ENCODE data around the gene ACAN.

The ACAN gene

DNA sequence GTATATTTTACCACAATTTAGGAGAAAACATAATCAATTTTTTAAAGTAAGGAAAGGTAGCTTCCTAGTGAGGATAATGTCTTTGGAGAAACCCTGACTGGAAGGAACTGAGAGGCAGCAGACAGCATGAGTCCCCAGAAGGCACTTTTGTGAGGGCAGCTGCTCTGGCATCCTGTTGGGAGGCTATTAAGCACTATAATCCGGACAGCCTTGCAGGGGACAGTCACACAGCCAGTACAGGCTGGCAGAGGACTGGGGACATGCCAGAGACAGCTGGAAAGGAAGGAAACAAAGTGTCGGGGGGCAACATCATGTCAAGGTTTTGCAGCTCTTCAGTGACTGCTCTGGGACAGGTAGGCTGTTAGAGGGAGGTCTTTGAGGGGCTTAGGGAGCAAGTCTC, 15.7 kb downstream of the ACAN start:
- no peaks in the 10 kb centered on the region for H3K4me1 Mint-ChIP-seq (ENCODE audit: low read depth)
- H3K9me3 Mint-ChIP-seq = no peaks in the 10 kb centered on the region
- H3K36me3 Mint-ChIP-seq (ENCODE audit: low read depth) = no peaks in the 10 kb centered on the region
- H3K27me3 Mint-ChIP-seq = peaks cover 17% of the 10 kb centered on the region
- H3K27ac Mint-ChIP-seq = no peak overlapping the region
- no peak overlapping the region for H3K4me3 Mint-ChIP-seq

DNA sequence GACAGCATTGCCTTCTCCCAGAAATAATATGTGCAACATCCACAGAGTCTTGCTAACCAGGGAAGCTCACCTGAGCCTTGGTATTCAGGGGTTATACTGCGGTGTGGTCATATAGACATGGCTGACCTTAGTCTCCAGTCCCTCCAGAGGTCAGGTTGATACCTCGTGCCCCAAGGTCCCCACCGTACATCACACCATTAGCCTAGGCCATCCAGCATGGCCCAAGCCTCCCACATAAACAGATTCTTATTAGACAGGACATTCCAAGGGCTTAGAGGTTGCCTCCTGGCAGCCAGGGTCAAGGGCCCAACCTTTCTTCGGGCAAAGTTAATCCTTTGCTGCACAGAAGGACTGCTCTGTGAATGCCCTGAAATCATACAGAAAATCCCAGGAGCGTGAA, 18.8 kb downstream of the ACAN start:
- no peaks in the 10 kb centered on the region for H3K9me3 Mint-ChIP-seq
- no peak overlapping the region for H3K4me3 Mint-ChIP-seq
- no peaks in the 10 kb centered on the region for H3K4me1 Mint-ChIP-seq (ENCODE audit: low read depth)
- H3K27ac Mint-ChIP-seq = no peak overlapping the region
- peaks cover 20% of the 10 kb centered on the region for H3K27me3 Mint-ChIP-seq
- no peaks in the 10 kb centered on the region for H3K36me3 Mint-ChIP-seq (ENCODE audit: low read depth)

DNA sequence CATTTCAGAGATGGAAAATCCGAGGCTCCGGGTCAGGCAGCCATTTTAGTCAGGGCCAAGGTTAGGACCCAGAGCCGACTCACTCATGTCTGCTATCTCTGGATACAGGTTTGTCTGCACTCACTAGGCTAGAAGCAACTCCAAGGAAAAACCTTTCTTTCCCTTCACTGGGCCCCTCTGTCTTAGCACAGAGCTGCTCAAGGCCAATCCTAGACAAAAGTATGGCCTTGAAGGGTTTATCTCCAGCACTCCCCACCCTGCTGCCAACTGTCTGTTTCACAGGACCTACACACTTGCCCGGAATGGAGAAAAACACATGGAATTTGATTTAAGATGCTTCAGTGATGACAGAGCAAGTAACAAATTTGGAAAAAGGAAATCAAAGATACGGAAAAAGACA, 25.6 kb downstream of the ACAN start:
- H3K4me3 Mint-ChIP-seq = no peak overlapping the region

DNA sequence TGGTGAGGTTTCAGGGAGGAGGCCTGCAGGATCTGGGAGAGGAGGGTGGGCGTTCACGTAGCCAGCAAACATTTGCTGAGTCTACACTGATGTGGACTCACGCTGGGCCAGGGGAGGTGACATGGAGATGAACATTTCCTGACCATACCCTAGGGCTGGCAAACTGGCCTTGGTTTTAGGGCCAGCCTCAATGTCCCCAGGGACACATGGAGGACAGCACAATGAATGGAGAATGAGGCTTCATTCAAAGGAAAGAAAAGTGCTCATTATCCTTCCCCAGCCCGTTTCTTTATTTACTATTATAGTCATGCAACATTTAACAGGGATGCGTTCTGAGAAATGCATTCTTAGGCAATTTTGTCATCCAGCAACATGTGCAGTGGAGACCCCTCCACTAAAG, 26.8 kb downstream of the ACAN start:
- H3K27me3 Mint-ChIP-seq = peaks cover 4% of the 10 kb centered on the region
- H3K27ac Mint-ChIP-seq = no peak overlapping the region
- peaks cover 9% of the 10 kb centered on the region for H3K4me1 Mint-ChIP-seq (ENCODE audit: low read depth)
- H3K4me3 Mint-ChIP-seq = no peak overlapping the region
- H3K36me3 Mint-ChIP-seq (ENCODE audit: low read depth) = no peaks in the 10 kb centered on the region
- H3K9me3 Mint-ChIP-seq = no peaks in the 10 kb centered on the region

More for the DNA sequence above, 25.6 kb downstream of the ACAN start:
- Mint-ChIP-seq H3K27me3 (peaks cover 7% of the 10 kb centered on the region), H3K9me3 (no peaks in the 10 kb centered on the region), H3K36me3 (ENCODE audit: low read depth) (no peaks in the 10 kb centered on the region), H3K27ac (peak overlapping the region; percentile 9), H3K4me1 (ENCODE audit: low read depth) (peaks cover 1% of the 10 kb centered on the region)

DNA sequence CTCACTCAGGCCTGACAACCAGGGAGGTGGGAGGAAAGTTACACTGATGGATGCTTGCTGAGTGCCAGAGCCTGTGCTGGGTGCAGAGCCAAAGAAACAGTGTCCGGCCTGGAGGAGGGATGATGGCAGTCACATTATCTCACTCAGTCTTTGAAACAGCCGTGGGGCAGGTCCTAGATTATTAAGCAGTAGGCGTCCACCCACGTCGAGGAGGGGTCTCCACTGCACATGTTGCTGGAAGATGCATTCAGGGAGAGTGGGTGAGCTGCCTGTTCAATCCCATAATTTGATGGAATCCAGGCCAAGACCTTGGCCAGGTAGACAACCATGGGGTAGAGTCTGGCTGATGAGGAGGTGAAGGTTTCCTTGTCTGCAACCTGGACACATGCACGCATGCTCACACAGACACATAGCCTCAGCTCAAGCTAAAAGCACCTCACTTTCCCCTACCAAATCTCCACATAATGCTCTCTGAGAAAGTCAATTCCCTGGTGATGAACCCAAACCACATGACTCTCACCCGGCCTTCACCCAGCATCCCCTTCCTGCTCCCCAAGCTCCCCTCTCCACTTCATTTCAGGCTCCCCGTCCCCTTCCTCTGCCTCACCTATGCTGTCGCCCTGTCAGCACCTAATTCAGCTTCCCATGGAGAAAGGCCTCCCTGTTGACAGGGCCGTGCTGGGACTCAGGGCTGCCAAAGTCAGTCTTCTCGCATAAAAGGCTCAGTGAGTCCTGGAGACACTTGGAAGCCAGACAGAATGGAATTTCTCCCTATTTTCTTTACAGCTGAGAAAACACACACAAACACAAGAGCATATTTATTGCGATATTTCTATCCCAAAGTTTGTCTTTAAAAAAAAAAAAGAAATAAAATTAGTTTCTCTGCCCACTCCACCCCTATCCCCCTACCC, 29.8 kb downstream of the ACAN start:
- Mint-ChIP-seq H3K9me3 (no peaks in the 10 kb centered on the region), H3K4me1 (ENCODE audit: low read depth) (peaks cover 9% of the 10 kb centered on the region), H3K27ac (peak overlapping the region; percentile 34), H3K36me3 (ENCODE audit: low read depth) (no peaks in the 10 kb centered on the region), H3K4me3 (no peak overlapping the region), H3K27me3 (no peaks in the 10 kb centered on the region)

DNA sequence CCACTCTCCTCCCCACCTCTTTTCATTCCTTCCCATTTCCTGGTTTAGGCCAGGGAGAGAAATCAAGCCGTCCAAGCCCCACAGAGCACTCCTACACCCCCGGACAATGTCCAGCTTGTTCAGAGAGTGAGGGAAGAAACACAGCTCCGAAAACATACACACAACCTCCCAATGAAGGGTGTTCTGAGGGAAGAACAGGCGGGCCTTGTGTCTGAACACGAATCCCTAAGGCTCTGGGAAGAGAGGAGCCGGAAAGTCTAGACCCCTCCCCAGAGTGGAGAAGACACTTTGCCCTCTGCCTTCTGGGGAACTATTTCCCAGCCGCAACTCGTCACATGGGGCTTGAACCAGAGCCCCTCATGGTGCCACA, 30.5 kb downstream of the ACAN start:
- Mint-ChIP-seq H3K36me3 (ENCODE audit: low read depth) (no peaks in the 10 kb centered on the region), H3K4me1 (ENCODE audit: low read depth) (peaks cover 9% of the 10 kb centered on the region), H3K4me3 (no peak overlapping the region), H3K9me3 (no peaks in the 10 kb centered on the region), H3K27me3 (no peaks in the 10 kb centered on the region), H3K27ac (no peak overlapping the region)

DNA sequence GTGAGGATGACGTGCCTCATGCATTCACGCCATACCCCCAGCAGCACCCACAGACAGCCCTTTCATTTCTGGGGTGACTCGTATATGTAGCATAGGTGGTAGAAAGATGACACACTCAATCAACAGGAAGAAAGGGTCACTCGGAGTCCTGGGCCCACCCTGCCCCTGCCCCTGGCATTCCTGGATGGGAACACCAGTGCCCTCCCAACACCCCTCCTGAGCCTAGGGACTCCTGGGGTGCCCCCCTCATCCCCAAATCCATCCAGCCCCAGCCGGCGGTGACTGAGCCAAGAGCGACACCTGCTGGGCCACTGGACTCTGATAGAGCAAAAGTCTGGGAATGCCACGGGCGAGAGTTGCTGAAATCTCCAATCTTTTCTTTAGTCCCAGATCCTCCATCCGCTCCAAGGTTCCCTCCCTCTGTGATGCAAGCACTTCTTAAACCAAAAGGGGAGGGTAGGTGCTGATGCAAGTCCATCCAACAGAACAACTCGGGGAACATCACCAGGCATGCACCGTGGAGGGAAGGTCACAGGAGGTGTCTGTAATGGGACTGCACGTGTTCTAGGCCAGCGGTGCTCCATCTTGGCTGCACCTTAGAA, 31.1 kb downstream of the ACAN start:
- H3K4me1 Mint-ChIP-seq (ENCODE audit: low read depth) = peaks cover 9% of the 10 kb centered on the region

DNA sequence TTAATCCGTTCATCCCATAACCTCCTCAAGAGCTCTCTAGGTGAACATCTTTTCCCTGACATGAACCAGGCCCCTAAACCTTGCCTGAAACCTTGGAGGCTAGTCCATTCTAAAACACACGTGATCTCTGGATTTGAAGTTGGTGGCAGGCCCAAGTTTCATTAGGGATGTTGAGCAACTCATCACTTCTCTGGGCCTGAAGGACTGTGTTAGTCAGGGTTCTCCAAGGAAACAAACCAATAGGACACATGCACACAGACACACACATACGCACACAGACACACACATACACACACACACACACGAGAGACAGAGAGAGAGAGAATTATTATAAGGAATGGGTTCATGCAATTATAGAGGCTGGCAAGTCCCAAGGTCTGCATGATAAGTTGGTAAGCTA, 31.9 kb downstream of the ACAN start:
- no peak overlapping the region for H3K27ac Mint-ChIP-seq

More for the DNA sequence above, 31.1 kb downstream of the ACAN start:
- Mint-ChIP-seq H3K36me3 (ENCODE audit: low read depth) (no peaks in the 10 kb centered on the region), H3K4me3 (no peak overlapping the region), H3K27ac (no peak overlapping the region), H3K27me3 (no peaks in the 10 kb centered on the region), H3K9me3 (no peaks in the 10 kb centered on the region)

DNA sequence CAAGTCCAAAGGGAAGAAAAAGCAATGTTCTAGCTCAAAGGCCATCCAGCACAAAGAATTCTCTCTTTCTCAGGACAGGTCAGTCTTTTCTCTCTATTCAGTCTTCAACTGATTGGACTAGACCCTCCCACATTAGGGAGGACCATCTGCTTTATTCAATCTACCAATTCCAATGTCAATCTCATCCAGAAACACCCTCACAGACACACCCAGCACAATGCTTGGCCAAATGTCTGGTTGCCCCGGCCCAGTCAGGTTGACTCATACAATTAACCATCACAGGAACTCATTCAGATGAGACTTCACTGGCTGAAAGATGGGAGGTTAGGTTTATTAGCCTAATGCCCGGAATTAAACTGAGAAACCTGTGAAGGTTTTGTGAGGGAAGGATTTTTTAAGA, 32.4 kb downstream of the ACAN start:
- H3K36me3 Mint-ChIP-seq (ENCODE audit: low read depth) = no peaks in the 10 kb centered on the region
- no peak overlapping the region for H3K27ac Mint-ChIP-seq
- no peaks in the 10 kb centered on the region for H3K9me3 Mint-ChIP-seq
- H3K4me1 Mint-ChIP-seq (ENCODE audit: low read depth) = peaks cover 9% of the 10 kb centered on the region
- no peaks in the 10 kb centered on the region for H3K27me3 Mint-ChIP-seq
- no peak overlapping the region for H3K4me3 Mint-ChIP-seq

More for the DNA sequence above, 31.9 kb downstream of the ACAN start:
- H3K4me3 Mint-ChIP-seq = no peak overlapping the region
- no peaks in the 10 kb centered on the region for H3K36me3 Mint-ChIP-seq (ENCODE audit: low read depth)
- H3K9me3 Mint-ChIP-seq = no peaks in the 10 kb centered on the region
- H3K27me3 Mint-ChIP-seq = no peaks in the 10 kb centered on the region
- H3K4me1 Mint-ChIP-seq (ENCODE audit: low read depth) = peaks cover 9% of the 10 kb centered on the region

DNA sequence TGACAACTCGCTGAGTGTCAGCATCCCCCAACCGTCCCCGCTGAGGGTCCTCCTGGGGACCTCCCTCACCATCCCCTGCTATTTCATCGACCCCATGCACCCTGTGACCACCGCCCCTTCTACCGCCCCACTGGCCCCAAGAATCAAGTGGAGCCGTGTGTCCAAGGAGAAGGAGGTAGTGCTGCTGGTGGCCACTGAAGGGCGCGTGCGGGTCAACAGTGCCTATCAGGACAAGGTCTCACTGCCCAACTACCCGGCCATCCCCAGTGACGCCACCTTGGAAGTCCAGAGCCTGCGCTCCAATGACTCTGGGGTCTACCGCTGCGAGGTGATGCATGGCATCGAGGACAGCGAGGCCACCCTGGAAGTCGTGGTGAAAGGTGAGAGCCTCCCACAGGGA, 35.4 kb downstream of the ACAN start:
- H3K36me3 Mint-ChIP-seq (ENCODE audit: low read depth) = no peaks in the 10 kb centered on the region
- no peak overlapping the region for H3K27ac Mint-ChIP-seq
- no peaks in the 10 kb centered on the region for H3K27me3 Mint-ChIP-seq
- H3K4me1 Mint-ChIP-seq (ENCODE audit: low read depth) = peaks cover 9% of the 10 kb centered on the region
- H3K9me3 Mint-ChIP-seq = no peaks in the 10 kb centered on the region
- H3K4me3 Mint-ChIP-seq = no peak overlapping the region

DNA sequence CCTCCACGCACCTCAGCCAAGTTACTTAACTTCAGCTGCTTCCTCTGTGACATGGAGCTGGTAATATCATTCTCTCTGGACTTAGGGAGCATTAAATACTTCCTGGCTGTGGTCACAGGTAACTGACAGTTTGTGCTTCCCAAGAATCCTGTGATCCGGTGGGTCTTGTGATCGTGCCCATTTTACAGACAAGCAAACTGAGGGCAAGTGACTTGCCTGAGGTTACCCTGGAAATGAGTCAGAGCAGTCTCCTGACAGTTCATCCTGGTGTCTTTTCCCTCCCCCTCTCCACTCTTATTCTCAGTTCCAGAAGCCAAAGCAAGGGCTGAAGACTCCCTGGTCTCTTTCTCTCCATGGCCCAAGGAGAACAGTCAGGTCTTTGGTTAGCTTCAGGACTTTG, 35.9 kb downstream of the ACAN start:
- no peak overlapping the region for H3K4me3 Mint-ChIP-seq
- peaks cover 4% of the 10 kb centered on the region for H3K4me1 Mint-ChIP-seq (ENCODE audit: low read depth)
- no peaks in the 10 kb centered on the region for H3K9me3 Mint-ChIP-seq
- no peaks in the 10 kb centered on the region for H3K36me3 Mint-ChIP-seq (ENCODE audit: low read depth)
- no peaks in the 10 kb centered on the region for H3K27me3 Mint-ChIP-seq
- no peak overlapping the region for H3K27ac Mint-ChIP-seq

DNA sequence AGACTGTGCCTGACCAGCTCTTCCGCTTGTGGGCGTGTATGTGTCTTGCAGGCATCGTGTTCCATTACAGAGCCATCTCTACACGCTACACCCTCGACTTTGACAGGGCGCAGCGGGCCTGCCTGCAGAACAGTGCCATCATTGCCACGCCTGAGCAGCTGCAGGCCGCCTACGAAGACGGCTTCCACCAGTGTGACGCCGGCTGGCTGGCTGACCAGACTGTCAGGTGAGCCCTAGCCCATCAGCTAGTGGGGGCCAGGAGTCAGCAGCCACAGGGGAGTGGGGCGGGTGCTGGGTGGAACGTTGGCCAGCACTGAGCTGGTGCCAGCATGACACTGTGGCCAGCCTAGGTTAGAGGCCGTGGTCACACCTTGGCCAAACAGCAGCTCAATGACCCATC, 36.7 kb downstream of the ACAN start:
- Mint-ChIP-seq H3K27me3 (no peaks in the 10 kb centered on the region), H3K4me3 (no peak overlapping the region), H3K9me3 (no peaks in the 10 kb centered on the region), H3K4me1 (ENCODE audit: low read depth) (peaks cover 7% of the 10 kb centered on the region), H3K27ac (no peak overlapping the region), H3K36me3 (ENCODE audit: low read depth) (no peaks in the 10 kb centered on the region)

DNA sequence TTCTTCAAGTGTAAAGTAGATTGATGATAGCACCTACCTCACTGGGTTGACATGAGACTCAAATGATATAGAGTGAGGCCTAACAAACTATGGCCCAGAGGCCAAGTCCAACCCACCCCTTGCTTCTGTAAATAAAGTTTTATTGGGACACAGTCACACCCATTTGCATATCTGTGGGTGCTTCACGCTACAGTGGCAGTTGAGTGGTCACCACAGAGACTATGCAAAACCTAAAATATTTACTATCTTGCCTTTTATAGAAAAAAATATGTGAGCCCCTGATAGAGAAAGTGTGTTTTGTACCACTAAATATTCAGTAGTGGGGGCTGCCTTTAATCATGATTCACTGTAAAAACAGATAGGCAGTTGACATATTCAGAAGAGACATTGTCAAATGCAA, 38.0 kb downstream of the ACAN start:
- Mint-ChIP-seq H3K27ac (no peak overlapping the region), H3K36me3 (ENCODE audit: low read depth) (no peaks in the 10 kb centered on the region), H3K4me3 (no peak overlapping the region), H3K4me1 (ENCODE audit: low read depth) (peaks cover 11% of the 10 kb centered on the region), H3K9me3 (no peaks in the 10 kb centered on the region), H3K27me3 (no peaks in the 10 kb centered on the region)

DNA sequence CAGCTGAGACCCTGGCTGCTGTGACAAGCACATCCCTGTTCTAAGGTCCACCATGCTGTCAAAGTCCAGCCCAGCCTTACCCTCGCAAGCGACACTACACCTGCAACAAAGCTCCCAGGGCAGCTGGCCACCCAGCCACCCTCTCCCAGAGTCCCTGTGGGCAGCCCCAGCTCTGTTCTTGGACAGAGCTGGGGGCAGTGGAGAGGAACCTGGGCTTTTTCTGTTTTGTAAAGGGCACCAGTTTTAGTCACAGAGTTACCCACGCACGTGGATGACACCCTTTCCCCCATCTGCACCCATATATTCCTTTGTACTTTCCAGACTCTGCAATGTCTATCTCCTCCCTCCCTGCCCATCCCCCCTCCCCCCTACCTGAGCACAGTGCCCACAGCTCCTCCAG, 38.9 kb downstream of the ACAN start:
- Mint-ChIP-seq H3K9me3 (no peaks in the 10 kb centered on the region), H3K4me1 (ENCODE audit: low read depth) (peaks cover 11% of the 10 kb centered on the region), H3K36me3 (ENCODE audit: low read depth) (no peaks in the 10 kb centered on the region), H3K27ac (no peak overlapping the region), H3K4me3 (no peak overlapping the region), H3K27me3 (no peaks in the 10 kb centered on the region)

DNA sequence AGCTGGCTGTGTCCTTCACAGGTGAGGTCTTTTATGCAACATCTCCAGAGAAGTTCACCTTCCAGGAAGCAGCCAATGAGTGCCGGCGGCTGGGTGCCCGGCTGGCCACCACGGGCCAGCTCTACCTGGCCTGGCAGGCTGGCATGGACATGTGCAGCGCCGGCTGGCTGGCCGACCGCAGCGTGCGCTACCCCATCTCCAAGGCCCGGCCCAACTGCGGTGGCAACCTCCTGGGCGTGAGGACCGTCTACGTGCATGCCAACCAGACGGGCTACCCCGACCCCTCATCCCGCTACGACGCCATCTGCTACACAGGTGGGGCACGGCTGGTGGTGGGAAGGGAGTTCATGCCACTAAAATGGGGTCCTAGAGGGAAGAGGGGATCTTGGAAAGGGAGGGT, 40.1 kb downstream of the ACAN start:
- Mint-ChIP-seq H3K27me3 (no peaks in the 10 kb centered on the region), H3K4me1 (ENCODE audit: low read depth) (peaks cover 11% of the 10 kb centered on the region), H3K36me3 (ENCODE audit: low read depth) (no peaks in the 10 kb centered on the region), H3K4me3 (no peak overlapping the region), H3K9me3 (no peaks in the 10 kb centered on the region), H3K27ac (no peak overlapping the region)
